DOHH2 (cell line): Measurements from ENCODE around the gene FCHSD2.

Experiments
- EZH2phosphoT487 ChIP-seq: fragments of 200-600 bp; sonication (generic); IDR thresholded peaks from 2 replicates; pipeline ENCODE4 v1.6.1; 2017; ENCODE audit warnings: borderline replicate concordance, mild to moderate bottlenecking, antibody characterized with exemption, low read length, moderate library complexity, mixed read lengths
- TF ChIP-seq, protein P1 (sequence below): fragments of 200-600 bp; sonication (generic); IDR thresholded peaks from one replicate; pipeline ENCODE4 v1.5.1; 2014; ENCODE audit warnings: antibody characterized with exemption, mild to moderate bottlenecking, low read depth, low read length; ENCODE audit not compliant: poor library complexity, severe bottlenecking

DNA sequence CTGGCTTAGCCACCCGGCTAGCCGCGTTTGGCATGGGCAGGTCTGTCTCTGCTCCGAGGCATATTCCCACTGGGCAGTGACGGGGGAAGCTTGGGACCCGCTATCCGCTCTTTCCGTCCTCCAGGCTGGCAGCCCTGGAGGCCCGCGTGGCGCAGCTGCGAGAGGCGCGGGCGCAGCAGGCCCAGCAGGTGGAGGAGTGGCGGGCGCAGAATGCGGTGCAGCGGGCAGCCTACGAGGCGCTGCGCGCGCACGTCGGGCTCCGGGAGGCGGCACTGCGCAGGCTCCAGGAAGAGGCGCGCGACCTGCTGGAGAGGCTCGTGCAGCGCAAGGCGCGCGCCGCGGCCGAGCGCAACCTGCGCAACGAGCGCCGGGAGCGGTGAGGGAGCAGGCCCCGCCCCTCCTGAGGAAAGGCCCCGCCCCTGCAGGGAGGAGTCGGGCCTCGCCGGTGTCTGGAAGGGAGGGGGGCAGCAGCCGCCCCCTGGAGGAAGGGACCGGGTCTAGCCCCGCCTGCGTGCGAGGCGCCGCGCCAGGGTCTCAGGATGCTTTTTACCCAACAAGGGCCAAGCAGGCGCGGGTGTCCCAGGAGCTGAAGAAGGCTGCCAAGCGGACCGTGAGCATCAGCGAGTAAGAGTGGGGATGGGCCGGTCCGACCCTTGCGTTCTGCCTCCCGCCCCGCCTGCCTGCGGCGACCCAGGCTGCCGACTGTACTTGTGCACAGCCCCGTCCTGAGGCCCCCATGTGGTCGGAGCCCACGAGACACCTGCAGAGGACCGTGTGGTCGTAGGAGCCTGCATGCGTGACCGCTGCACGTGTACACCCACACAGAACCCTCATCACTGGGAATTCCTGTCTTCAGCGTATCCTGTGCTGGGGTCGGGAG is 320.0 kb downstream of the FCHSD2 start:
- TF ChIP-seq, protein P1, sequence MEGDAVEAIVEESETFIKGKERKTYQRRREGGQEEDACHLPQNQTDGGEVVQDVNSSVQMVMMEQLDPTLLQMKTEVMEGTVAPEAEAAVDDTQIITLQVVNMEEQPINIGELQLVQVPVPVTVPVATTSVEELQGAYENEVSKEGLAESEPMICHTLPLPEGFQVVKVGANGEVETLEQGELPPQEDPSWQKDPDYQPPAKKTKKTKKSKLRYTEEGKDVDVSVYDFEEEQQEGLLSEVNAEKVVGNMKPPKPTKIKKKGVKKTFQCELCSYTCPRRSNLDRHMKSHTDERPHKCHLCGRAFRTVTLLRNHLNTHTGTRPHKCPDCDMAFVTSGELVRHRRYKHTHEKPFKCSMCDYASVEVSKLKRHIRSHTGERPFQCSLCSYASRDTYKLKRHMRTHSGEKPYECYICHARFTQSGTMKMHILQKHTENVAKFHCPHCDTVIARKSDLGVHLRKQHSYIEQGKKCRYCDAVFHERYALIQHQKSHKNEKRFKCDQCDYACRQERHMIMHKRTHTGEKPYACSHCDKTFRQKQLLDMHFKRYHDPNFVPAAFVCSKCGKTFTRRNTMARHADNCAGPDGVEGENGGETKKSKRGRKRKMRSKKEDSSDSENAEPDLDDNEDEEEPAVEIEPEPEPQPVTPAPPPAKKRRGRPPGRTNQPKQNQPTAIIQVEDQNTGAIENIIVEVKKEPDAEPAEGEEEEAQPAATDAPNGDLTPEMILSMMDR: peak; percentile 60
- no peak for TF ChIP-seq EZH2phosphoT487
